Fibroblast of peridontal ligament (primary cell): ENCODE data around the gene SCAMP1.
"Not testable (repeated sequence)": the region's sequence is repeated elsewhere in the genome, so short reads cannot be mapped to it uniquely, and the experiment has no call there.

Source experiments
- DNase-seq: peaks from one replicate; pipeline ENCODE4 v3.0.0-alpha.2; 2010; ENCODE audit errors: extremely low read depth

The SCAMP1 gene

GRCh38 chr5:78361631-78361993 lies 1.2 kb downstream of the SCAMP1 start:
- no peak for DNase-seq

GRCh38 chr5:78362220-78362619 lies 1.8 kb downstream of the SCAMP1 start:
- DNase-seq = no peak

GRCh38 chr5:78364005-78364404 lies 3.6 kb downstream of the SCAMP1 start:
- DNase-seq = no peak

GRCh38 chr5:78367318-78367991 lies 7.0 kb downstream of the SCAMP1 start:
- no peak for DNase-seq

- no peak for DNase-seq
These were observed 9.3 kb downstream of the SCAMP1 start for GRCh38 chr5:78369680-78370079.

- DNase-seq = peak; percentile 25
These were observed 12.8 kb downstream of the SCAMP1 start for GRCh38 chr5:78373231-78373630.

- no peak for DNase-seq
These were observed 15.9 kb downstream of the SCAMP1 start for GRCh38 chr5:78376315-78376714.

- peak; percentile 44 for DNase-seq
These were observed 16.8 kb downstream of the SCAMP1 start for GRCh38 chr5:78377056-78377717.

- DNase-seq = no peak
These were observed 17.3 kb downstream of the SCAMP1 start for GRCh38 chr5:78377718-78378105.

- no peak for DNase-seq
These were observed 27.2 kb downstream of the SCAMP1 start for GRCh38 chr5:78387468-78388153.

GRCh38 chr5:78391357-78391756 lies 30.9 kb downstream of the SCAMP1 start:
- DNase-seq = not testable (repeated sequence)

GRCh38 chr5:78397831-78398230 lies 37.4 kb downstream of the SCAMP1 start:
- peak; percentile 26 for DNase-seq

- peak; percentile 88 for DNase-seq
These were observed 38.7 kb downstream of the SCAMP1 start for GRCh38 chr5:78399116-78399515.

- no peak for DNase-seq
These were observed 44.4 kb downstream of the SCAMP1 start for GRCh38 chr5:78404682-78405293.

GRCh38 chr5:78405829-78406750 lies 45.7 kb downstream of the SCAMP1 start:
- peak; percentile 34 for DNase-seq

GRCh38 chr5:78407458-78407857 lies 47.0 kb downstream of the SCAMP1 start:
- DNase-seq = no peak

GRCh38 chr5:78411586-78411985 lies 51.2 kb downstream of the SCAMP1 start:
- DNase-seq = peak; percentile 24

GRCh38 chr5:78416677-78417425 lies 56.4 kb downstream of the SCAMP1 start:
- DNase-seq = no peak

GRCh38 chr5:78419396-78419795 lies 59.0 kb downstream of the SCAMP1 start:
- no peak for DNase-seq

GRCh38 chr5:78420548-78420947 lies 60.1 kb downstream of the SCAMP1 start:
- DNase-seq = no peak

- DNase-seq = no peak
These were observed 64.2 kb downstream of the SCAMP1 start for GRCh38 chr5:78424665-78425064.
